Thyroid gland (tissue), 4 donors: ENCODE results near the gene MEGF6.

Experiments
- CTCF ChIP-seq, 6 experiments: fragments of 200-600 bp in 3 of 6; fragments of 450-650 bp in 3 of 6; sonication (generic) in 3 of 6; IDR thresholded peaks; one replicate each; pipeline ENCODE4 v1.5.1; 2016 to 2019; ENCODE audit warnings: antibody characterized with exemption in 6 of 6, mild to moderate bottlenecking in 2 of 6, inconsistent platforms in 1 of 6, moderate library complexity in 1 of 6
- POLR2A ChIP-seq, 2 donors: fragments of 450-650 bp; IDR thresholded peaks; one replicate each; pipeline ENCODE4 v1.6.1; 2017; ENCODE audit warnings: antibody characterized with exemption in 2 of 2, mild to moderate bottlenecking in 2 of 2, moderate library complexity in 1 of 2

GRCh38 chr1:3544040-3544977, 67.0 kb downstream of the MEGF6 start:
- TF ChIP-seq CTCF (IDR thresholded peaks at IDR 0.05) (no peak), POLR2A (IDR thresholded peaks at IDR 0.05) (no peak)
